ENCODE results near the gene CELSR1.

- TF ChIP-seq CTCF (IDR thresholded peaks at IDR 0.05 in 2 of 3, conservative IDR thresholded peaks at IDR 0.05 in 1 of 3; ENCODE audit: borderline replicate concordance in 1 of 3, insufficient read depth in 1 of 3, low read depth in 2 of 3, low read length in 2 of 3): no peak
- no peak for TF ChIP-seq POLR2A (IDR thresholded peaks at IDR 0.05; ENCODE audit: borderline replicate concordance, extremely low read depth, insufficient read depth, insufficient read length)
- TF ChIP-seq FOSL1 (IDR thresholded peaks at IDR 0.05; ENCODE audit: low read depth): no peak
- TF ChIP-seq EZH2 (IDR thresholded peaks at IDR 0.05): no peak
- TF ChIP-seq ZNF274 (IDR thresholded peaks at IDR 0.05; ENCODE audit: low read depth, low read length): no peak
- TF ChIP-seq MAX (IDR thresholded peaks at IDR 0.05): no peak
- no peak for TF ChIP-seq YY1 (IDR thresholded peaks at IDR 0.05; ENCODE audit: extremely low read depth, insufficient replicate concordance, low read depth, low read length)
- no peak for TF ChIP-seq ZBTB33 (IDR thresholded peaks at IDR 0.05; ENCODE audit: extremely low read depth, insufficient replicate concordance, low read length)
- no peak for TF ChIP-seq CEBPB (IDR thresholded peaks at IDR 0.05; ENCODE audit: low read depth)
- TF ChIP-seq EZH2phosphoT487 (IDR thresholded peaks at IDR 0.05; ENCODE audit: borderline replicate concordance): no peak
Observed at GRCh38 chr22:46556775-46557174, 19.4 kb upstream of the CELSR1 start.
